GM10266 (cell line): Measurements from ENCODE around the gene GPER1.
"Not testable (repeated sequence)": the region's sequence is repeated elsewhere in the genome, so short reads cannot be mapped to it uniquely, and the experiment has no call there.

Source experiments
- DNase-seq: peaks from one replicate; pipeline ENCODE4 v3.0.0; 2012; ENCODE audit errors: extremely low spot score
- TF ChIP-seq, protein P1 (sequence below): IDR thresholded peaks from 2 replicates; pipeline ENCODE4 v1.5.1; 2012; ENCODE audit warnings: mild to moderate bottlenecking, low read depth; ENCODE audit not compliant: control insufficient read depth, insufficient read depth; ENCODE audit errors: missing control alignments

GPER1 gene

DNA sequence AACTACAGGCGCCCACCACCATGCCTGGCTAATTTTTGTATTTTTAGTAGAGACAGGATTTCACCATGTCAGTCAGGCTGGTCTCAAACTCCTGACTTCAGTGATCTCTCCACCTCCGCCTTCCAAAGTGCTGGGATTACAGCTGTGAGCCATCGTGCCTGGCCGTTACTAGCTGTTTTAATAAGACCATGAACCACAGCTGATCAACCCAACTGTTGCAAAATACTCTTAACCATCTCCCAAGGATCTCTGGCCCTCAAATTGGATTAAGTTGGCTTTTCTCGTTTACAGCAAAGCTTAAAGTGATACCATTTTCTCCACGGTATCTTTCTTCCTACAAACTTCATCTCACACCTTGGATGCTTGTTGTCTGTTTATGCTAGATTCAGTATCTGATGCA, 53.7 kb downstream of the GPER1 start:
- TF ChIP-seq, protein P1, sequence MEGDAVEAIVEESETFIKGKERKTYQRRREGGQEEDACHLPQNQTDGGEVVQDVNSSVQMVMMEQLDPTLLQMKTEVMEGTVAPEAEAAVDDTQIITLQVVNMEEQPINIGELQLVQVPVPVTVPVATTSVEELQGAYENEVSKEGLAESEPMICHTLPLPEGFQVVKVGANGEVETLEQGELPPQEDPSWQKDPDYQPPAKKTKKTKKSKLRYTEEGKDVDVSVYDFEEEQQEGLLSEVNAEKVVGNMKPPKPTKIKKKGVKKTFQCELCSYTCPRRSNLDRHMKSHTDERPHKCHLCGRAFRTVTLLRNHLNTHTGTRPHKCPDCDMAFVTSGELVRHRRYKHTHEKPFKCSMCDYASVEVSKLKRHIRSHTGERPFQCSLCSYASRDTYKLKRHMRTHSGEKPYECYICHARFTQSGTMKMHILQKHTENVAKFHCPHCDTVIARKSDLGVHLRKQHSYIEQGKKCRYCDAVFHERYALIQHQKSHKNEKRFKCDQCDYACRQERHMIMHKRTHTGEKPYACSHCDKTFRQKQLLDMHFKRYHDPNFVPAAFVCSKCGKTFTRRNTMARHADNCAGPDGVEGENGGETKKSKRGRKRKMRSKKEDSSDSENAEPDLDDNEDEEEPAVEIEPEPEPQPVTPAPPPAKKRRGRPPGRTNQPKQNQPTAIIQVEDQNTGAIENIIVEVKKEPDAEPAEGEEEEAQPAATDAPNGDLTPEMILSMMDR = no peak
- no peak for DNase-seq

DNA sequence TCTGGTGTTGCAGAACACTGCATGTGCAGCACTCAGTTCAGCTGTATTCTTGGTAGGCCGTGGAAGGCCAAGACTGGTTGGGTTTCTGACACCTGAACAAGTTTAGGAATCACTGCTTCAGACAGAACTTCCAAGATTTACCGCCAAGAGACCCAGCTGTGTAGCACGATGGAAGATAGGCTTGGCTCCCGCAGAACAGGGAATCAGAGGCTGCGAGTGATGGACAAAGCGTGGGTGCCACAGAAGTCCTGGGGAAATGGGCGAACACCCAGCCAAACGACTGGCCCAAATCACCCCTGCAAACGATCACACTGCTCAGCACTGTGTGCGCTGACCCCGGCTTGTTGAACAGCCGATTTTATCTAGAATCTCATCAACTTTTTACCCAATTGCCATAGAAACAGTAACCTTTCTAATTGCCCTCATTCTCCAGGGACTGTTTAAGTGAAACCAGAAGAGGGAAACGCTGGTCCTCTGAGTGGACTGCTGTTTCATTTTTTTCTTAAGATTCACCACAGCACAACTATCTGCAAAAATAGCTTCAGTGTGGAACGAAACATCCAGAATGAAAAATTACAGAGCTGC, 54.2 kb downstream of the GPER1 start:
- DNase-seq = no peak
- TF ChIP-seq, protein P1 = no peak

DNA sequence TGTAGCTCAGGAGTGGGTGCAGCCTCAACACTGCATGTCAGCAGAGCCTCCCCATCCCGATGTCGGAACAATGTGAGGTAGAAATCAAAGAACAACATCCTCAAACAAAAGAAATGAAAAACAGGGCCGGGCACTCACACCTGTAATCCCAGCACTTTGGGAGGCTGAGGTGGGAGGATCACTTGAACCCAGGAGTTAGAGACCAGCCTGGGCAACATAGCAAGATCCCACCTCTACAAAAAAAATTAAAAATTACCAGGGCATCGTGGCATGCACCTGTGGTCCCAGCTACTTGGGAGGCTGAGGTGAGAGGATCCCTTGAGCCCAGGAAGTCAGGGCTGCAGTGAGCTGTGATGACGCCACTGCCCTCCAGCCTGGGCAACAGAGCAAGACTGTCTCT, 55.1 kb downstream of the GPER1 start:
- not testable (repeated sequence) for DNase-seq
